HL-60/S4 (cell line): ENCODE data around the gene SLC39A11.
"Not testable (repeated sequence)": the region's sequence is repeated elsewhere in the genome, so short reads cannot be mapped to it uniquely, and the experiment has no call there.

ENCODE experiments used
- in situ Hi-C: fragments of 300-500 bp; cut with MboI; formaldehyde crosslinking; loops from 2 replicates; pipeline ENCODE4 v1.14.3; 2022; ENCODE audit warnings: low sequenced_read_pairs

Gene SLC39A11

GRCh38 chr17:73013816-73014663, 78.4 kb downstream of the SLC39A11 start:
- in situ Hi-C loops = no loop called here

GRCh38 chr17:73013301-73013700, 79.2 kb downstream of the SLC39A11 start:
- in situ Hi-C loops = no loop called here

- in situ Hi-C loops = no loop called here
These were observed 81.4 kb downstream of the SLC39A11 start for GRCh38 chr17:73011016-73011486.

- in situ Hi-C loops = no loop called here
These were observed 82.1 kb downstream of the SLC39A11 start for GRCh38 chr17:73010414-73010813.

GRCh38 chr17:73007407-73007806, 85.1 kb downstream of the SLC39A11 start:
- in situ Hi-C loops = no loop called here

GRCh38 chr17:73005360-73005759, 87.1 kb downstream of the SLC39A11 start:
- in situ Hi-C loops = no loop called here

- in situ Hi-C loops = no loop called here
These were observed 89.0 kb downstream of the SLC39A11 start for GRCh38 chr17:73003487-73003886.

- in situ Hi-C loops = no loop called here
These were observed 91.7 kb downstream of the SLC39A11 start for GRCh38 chr17:73000832-73001231.

- in situ Hi-C loops = not testable (repeated sequence)
These were observed 93.0 kb downstream of the SLC39A11 start for GRCh38 chr17:72999474-72999873.

- in situ Hi-C loops = no loop called here
These were observed 94.1 kb downstream of the SLC39A11 start for GRCh38 chr17:72998343-72998742.

GRCh38 chr17:72997559-72997958, 94.9 kb downstream of the SLC39A11 start:
- in situ Hi-C loops = no loop called here

- in situ Hi-C loops = no loop called here
These were observed 95.7 kb downstream of the SLC39A11 start for GRCh38 chr17:72996791-72997190.

GRCh38 chr17:72995008-72995656, 97.4 kb downstream of the SLC39A11 start:
- in situ Hi-C loops = no loop called here

GRCh38 chr17:72992783-72993467, 99.6 kb downstream of the SLC39A11 start:
- in situ Hi-C loops = not testable (repeated sequence)

GRCh38 chr17:72991651-72992050, 100.8 kb downstream of the SLC39A11 start:
- in situ Hi-C loops = no loop called here

- in situ Hi-C loops = loop anchor here (5.0 kb wide), 1 partner anchor 168 kb away; no protein-coding TSS in a partner anchor
These were observed 103.3 kb downstream of the SLC39A11 start for GRCh38 chr17:72989074-72989610.

- in situ Hi-C loops = loop anchor here (5.0 kb wide), 1 partner anchor 169 kb away; no protein-coding TSS in a partner anchor
These were observed 104.0 kb downstream of the SLC39A11 start for GRCh38 chr17:72988451-72988850.

- in situ Hi-C loops = loop anchor here (5.0 kb wide), 1 partner anchor 170 kb away; no protein-coding TSS in a partner anchor
These were observed 105.3 kb downstream of the SLC39A11 start for GRCh38 chr17:72987166-72987565.

GRCh38 chr17:72985882-72986720, 106.4 kb downstream of the SLC39A11 start:
- in situ Hi-C loops = loop anchor here (5.0 kb wide), 1 partner anchor 171 kb away; no protein-coding TSS in a partner anchor

GRCh38 chr17:72984926-72985325, 107.6 kb downstream of the SLC39A11 start:
- in situ Hi-C loops = loop anchor here (5.0 kb wide), 1 partner anchor 172 kb away; no protein-coding TSS in a partner anchor
